ENCODE measurements around the gene PLEKHB2. TPM values are rescaled to one million over a fixed set of nuclear protein-coding genes. Genes with fewer than 3 reads are reported as not detected.
A peak's percentile ranks its signal among the peaks of the same experiment; 100 is the strongest.

Gene PLEKHB2
- total and polyA plus RNA-seq, 2 of the 8 experiments (the other 6 are each of a cell fraction or from before 2014, with no cell fraction given), result 42.4 to 54.8 TPM

DNA sequence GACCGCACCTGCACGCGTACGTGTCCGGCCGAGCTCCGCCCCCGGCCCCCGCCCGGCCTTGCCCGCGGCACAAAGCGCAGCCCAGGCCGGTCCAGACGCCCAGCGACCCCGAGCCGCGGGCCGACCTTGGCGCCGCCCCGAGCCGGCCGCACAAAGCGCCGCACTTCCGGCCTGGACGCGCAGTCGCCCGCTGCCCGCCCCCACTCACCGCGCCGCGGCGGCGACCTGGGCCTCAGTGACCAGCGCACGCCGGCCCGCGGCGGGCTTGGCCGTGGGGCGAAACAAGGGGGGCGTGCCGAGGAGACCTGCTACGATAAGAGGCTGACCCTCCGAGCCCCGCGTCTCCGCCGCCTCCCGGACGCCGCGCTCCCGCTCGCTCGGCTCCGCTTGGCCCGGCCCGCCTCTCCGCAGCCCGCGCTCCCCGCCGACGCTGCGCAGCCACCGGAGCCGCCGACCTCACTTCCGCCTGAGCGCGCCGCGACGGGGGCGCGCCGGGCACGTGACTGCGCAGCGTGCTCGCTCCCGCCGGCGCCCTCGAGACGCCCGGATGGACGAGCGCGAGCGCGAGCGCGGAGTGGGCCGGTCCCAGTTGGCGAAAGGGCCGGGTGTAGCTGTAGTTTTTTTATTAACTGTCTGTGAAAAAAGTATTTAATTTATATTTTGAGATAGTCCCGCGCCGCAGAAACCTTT, 12.0 kb upstream of the PLEKHB2 start, which contains the start of gene FAM168B:
TSS of gene FAM168B (minus strand) at position 455 of the 690 bp plus-strand sequence. CDS start 10,814 bp downstream, outside the sequence.
- Histone ChIP-seq H3K79me2 (ENCODE audit: control insufficient read depth in 1 of 2, insufficient read depth in 2 of 2, low read length in 2 of 2) (peaks cover 23 to 45% of the 10 kb centered on the region in 2 experiments), H3K36me3 (ENCODE audit: control insufficient read depth in 2 of 4, insufficient read depth in 4 of 4, low read length in 3 of 4) (peaks cover 6 to 18% (median 9%) of the 10 kb centered on the region in 4 experiments), H3K18ac (ENCODE audit: extremely low read depth, low read length) (peak within 1 kb of the TSS; percentile 83), H2BK12ac (ENCODE audit: low read depth, low read length) (no peak within 1 kb of the TSS), H4K5ac (ENCODE audit: insufficient read length, low read depth, low read length) (peak within 1 kb of the TSS; percentile 97), H2BK20ac (ENCODE audit: low read length) (no peak within 1 kb of the TSS), H3K4me2 (ENCODE audit: insufficient read depth in 1 of 2, low read depth in 2 of 2, low read length in 2 of 2) (peak within 1 kb of the TSS; percentile 73 to 86), H3K79me1 (ENCODE audit: low read depth, low read length) (no peaks in the 10 kb centered on the region), H4K91ac (replicated peaks; ENCODE audit: insufficient read length, low read length) (no peak within 1 kb of the TSS), H3K23ac (ENCODE audit: insufficient read length) (no peak within 1 kb of the TSS), H3K4me3 (ENCODE audit: extremely low read depth in 1 of 4, insufficient read depth in 2 of 4, low read depth in 3 of 4, low read length in 4 of 4) (peak within 1 kb of the TSS; percentile 79 to 94 (median 87)), H2BK15ac (ENCODE audit: low read length) (no peak within 1 kb of the TSS), H2BK5ac (ENCODE audit: low read depth, low read length) (peak within 1 kb of the TSS; percentile 87; the same call in 1 of the 2 replicates), H3K14ac (ENCODE audit: insufficient read length) (no peak within 1 kb of the TSS), H2AFZ (ENCODE audit: low read length) (0 out of 2 replicates have a peak within 1 kb of the TSS, but pooled peaks have one; percentile 73), H2BK120ac (replicated peaks; ENCODE audit: low read depth, low read length) (peak within 1 kb of the TSS; percentile 6), H3K9me3 (ENCODE audit: insufficient read depth in 2 of 2, low read depth in 1 of 2, low read length in 1 of 2) (no peaks in the 10 kb centered on the region), H3K4me1 (replicated peaks in 1 of 4; ENCODE audit: control insufficient read depth in 3 of 4, insufficient read depth in 4 of 4, low read length in 3 of 4) (no peaks in the 10 kb centered on the region), H3K4ac (replicated peaks; ENCODE audit: insufficient read length, low read depth, low read length) (no peak within 1 kb of the TSS), H3K23me2 (ENCODE audit: low read depth, low read length) (no peaks in the 10 kb centered on the region), H3K27me3 (replicated peaks in 1 of 4; ENCODE audit: control insufficient read depth in 3 of 4, extremely low read depth in 1 of 4, insufficient read depth in 3 of 4, low read length in 3 of 4) (no peaks in the 10 kb centered on the region), H3K27ac (ENCODE audit: low read depth, low read length) (peak within 1 kb of the TSS; percentile 99), H4K8ac (ENCODE audit: extremely low read depth, insufficient read depth, low read length) (peak within 1 kb of the TSS; percentile 100), H3K56ac (replicated peaks; ENCODE audit: insufficient read length, low read depth, low read length) (peak within 1 kb of the TSS; percentile 96), H4K20me1 (replicated peaks in 1 of 2; ENCODE audit: control insufficient read depth in 1 of 2, insufficient read depth in 2 of 2, low read length in 2 of 2) (peaks cover 0 to 3% of the 10 kb centered on the region in 2 experiments), H2AK5ac (ENCODE audit: low read depth, low read length) (no peak within 1 kb of the TSS), H3K9ac (replicated peaks in 1 of 4; ENCODE audit: extremely low read depth in 1 of 4, low read depth in 3 of 4, low read length in 3 of 4) (peak within 1 kb of the TSS; percentile 90 to 99 (median 98))
- 2% methylated on average over 73 of the region's 107 CpGs; no CpG with 5 or more reads in 1 of the 2 experiments for WGBS, 2 experiments (ENCODE audit: extremely low coverage in 1 of 2, insufficient coverage in 1 of 2, insufficient read length in 1 of 2, insufficient replicate concordance in 2 of 2, low coverage in 1 of 2, low lambda C conversion rate in 2 of 2, missing lambda C conversion rate in 1 of 2)
- FAIRE-seq (no peak), DNase-seq (ENCODE audit: low read depth in 1 of 2, low spot score in 2 of 2) (peak; percentile 57 to 93)
- ChIA-PET POLR2A (ENCODE audit: partially characterized antibody) (interaction anchor here (0.6 to 5.1 kb wide), 27 partner anchors 11 to 1550 kb away, joined by 3 to 60 read pairs (median 5); partner anchors contain the start of gene PLEKHB2), CTCF (ENCODE audit: partially characterized antibody) (interaction anchor here (1.7 kb wide), 1 partner anchor 10 kb away, joined by 8 read pairs; no protein-coding TSS in a partner anchor)
- TF ChIP-seq, protein P1, sequence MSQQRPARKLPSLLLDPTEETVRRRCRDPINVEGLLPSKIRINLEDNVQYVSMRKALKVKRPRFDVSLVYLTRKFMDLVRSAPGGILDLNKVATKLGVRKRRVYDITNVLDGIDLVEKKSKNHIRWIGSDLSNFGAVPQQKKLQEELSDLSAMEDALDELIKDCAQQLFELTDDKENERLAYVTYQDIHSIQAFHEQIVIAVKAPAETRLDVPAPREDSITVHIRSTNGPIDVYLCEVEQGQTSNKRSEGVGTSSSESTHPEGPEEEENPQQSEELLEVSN (IDR thresholded peaks at IDR 0.05), result no peak
- peak; percentile 86 for TF ChIP-seq ASH2L (IDR thresholded peaks at IDR 0.05; ENCODE audit: low read length)
- peak; percentile 91 for TF ChIP-seq TAF1 (IDR thresholded peaks at IDR 0.05; ENCODE audit: low read depth, low read length)
- TF ChIP-seq, protein P2, sequence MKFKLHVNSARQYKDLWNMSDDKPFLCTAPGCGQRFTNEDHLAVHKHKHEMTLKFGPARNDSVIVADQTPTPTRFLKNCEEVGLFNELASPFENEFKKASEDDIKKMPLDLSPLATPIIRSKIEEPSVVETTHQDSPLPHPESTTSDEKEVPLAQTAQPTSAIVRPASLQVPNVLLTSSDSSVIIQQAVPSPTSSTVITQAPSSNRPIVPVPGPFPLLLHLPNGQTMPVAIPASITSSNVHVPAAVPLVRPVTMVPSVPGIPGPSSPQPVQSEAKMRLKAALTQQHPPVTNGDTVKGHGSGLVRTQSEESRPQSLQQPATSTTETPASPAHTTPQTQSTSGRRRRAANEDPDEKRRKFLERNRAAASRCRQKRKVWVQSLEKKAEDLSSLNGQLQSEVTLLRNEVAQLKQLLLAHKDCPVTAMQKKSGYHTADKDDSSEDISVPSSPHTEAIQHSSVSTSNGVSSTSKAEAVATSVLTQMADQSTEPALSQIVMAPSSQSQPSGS (IDR thresholded peaks at IDR 0.05; ENCODE audit: low read length), result no peak
- TF ChIP-seq GTF2F1 (IDR thresholded peaks at IDR 0.05; ENCODE audit: borderline replicate concordance, low read depth, low read length), result no peak
- TF ChIP-seq HDAC2 (IDR thresholded peaks at IDR 0.05; ENCODE audit: borderline replicate concordance in 1 of 2, low read depth in 2 of 2, low read length in 2 of 2), result no peak
- TF ChIP-seq CBX8 (IDR thresholded peaks at IDR 0.05; ENCODE audit: borderline replicate concordance, low read depth, low read length), result no peak
- TF ChIP-seq ZNF274 (IDR thresholded peaks at IDR 0.05; ENCODE audit: borderline replicate concordance, extremely low read depth, low read length), result no peak
